SK-N-SH (cell line): Measurements from ENCODE around the gene CYP26B1.

Experiments
- CTCF ChIP-seq: fragments of 200-600 bp; sonication (generic); IDR thresholded peaks from 2 replicates; pipeline ENCODE4 v1.6.1; 2017; ENCODE audit warnings: antibody characterized with exemption, mild to moderate bottlenecking, moderate library complexity
- EP300 ChIP-seq, 2 experiments: IDR thresholded peaks; 2 replicates each; pipeline versions ENCODE4 v1.4.0 to v1.6.1; 2012; ENCODE audit warnings: borderline replicate concordance in 1 of 2, low read depth in 1 of 2, low read length in 1 of 2
- GABPA ChIP-seq: IDR thresholded peaks from 2 replicates; pipeline ENCODE4 v1.4.0; 2012; ENCODE audit warnings: low read depth, mild to moderate bottlenecking
- GATA2 ChIP-seq: sonication (generic); formaldehyde crosslinking; IDR thresholded peaks from 2 replicates; pipeline ENCODE4 v1.5.0; 2020; ENCODE audit warnings: mild to moderate bottlenecking, missing genetic modification reagents
- JUND ChIP-seq: IDR thresholded peaks from 2 replicates; pipeline ENCODE4 v1.4.0; 2012
- MAX ChIP-seq: IDR thresholded peaks from 2 replicates; pipeline ENCODE4 v1.4.0; 2012; ENCODE audit warnings: low read depth
- POLR2AphosphoS5 ChIP-seq: IDR thresholded peaks from 2 replicates; pipeline ENCODE4 v1.6.1; 2012; ENCODE audit warnings: low read depth, low read length
- RAD21 ChIP-seq: IDR thresholded peaks from 2 replicates; pipeline ENCODE4 v1.6.1; 2012; ENCODE audit warnings: mild to moderate bottlenecking, low read length
- RFX5 ChIP-seq: IDR thresholded peaks from 2 replicates; pipeline ENCODE4 v1.6.1; 2012; ENCODE audit warnings: mild to moderate bottlenecking, improper control_type of control experiment, low read length
- SIN3A ChIP-seq: IDR thresholded peaks from 2 replicates; pipeline ENCODE4 v1.6.1; 2012; ENCODE audit warnings: low read depth, mild to moderate bottlenecking, low read length, moderate library complexity, borderline replicate concordance
- SMC3 ChIP-seq: IDR thresholded peaks from 2 replicates; pipeline ENCODE4 v1.6.1; 2012; ENCODE audit warnings: low read depth, low read length, improper control_type of control experiment
- TAF1 ChIP-seq: IDR thresholded peaks from 2 replicates; pipeline ENCODE4 v1.6.1; 2012; ENCODE audit warnings: low read depth, mild to moderate bottlenecking, low read length, moderate library complexity, borderline replicate concordance
- TCF12 ChIP-seq: IDR thresholded peaks from 2 replicates; pipeline ENCODE4 v1.4.0; 2012
- USF1 ChIP-seq: IDR thresholded peaks from 2 replicates; pipeline ENCODE4 v1.4.0; 2012; ENCODE audit warnings: low read depth, borderline replicate concordance

- no peak for TF ChIP-seq CTCF
- no peak for TF ChIP-seq RFX5
- no peak for TF ChIP-seq RAD21
- no peak for TF ChIP-seq MAX
- TF ChIP-seq SIN3A: no peak
- TF ChIP-seq USF1: no peak
- TF ChIP-seq GATA2 (CRISPR knock-in tag): no peak
- TF ChIP-seq POLR2AphosphoS5: no peak
- no peak for TF ChIP-seq EP300 (IDR thresholded peaks at IDR 0.05; ENCODE audit: borderline replicate concordance in 1 of 2, low read depth in 1 of 2, low read length in 1 of 2)
- TF ChIP-seq GABPA: no peak
- no peak for TF ChIP-seq TCF12
- TF ChIP-seq TAF1: no peak
- no peak for TF ChIP-seq SMC3
- no peak for TF ChIP-seq JUND
Measured at GRCh38 chr2:72148837-72149555, 1.3 kb upstream of the CYP26B1 start.
